G401.6 (cell line): ENCODE data around the gene MSI2.

Experiments used
- FAIRE-seq: peaks from 2 replicates; lab custom pipeline; 2012; peaks lifted over from hg19 to GRCh38; lab: Jason Lieb, UNC

MSI2 gene

GRCh38 chr17:57724026-57724728 is 467.9 kb downstream of the MSI2 start:
- FAIRE-seq: no peak

- no peak for FAIRE-seq
These were observed 468.4 kb downstream of the MSI2 start for GRCh38 chr17:57724729-57725125.

- no peak for FAIRE-seq
These were observed 470.0 kb downstream of the MSI2 start for GRCh38 chr17:57726213-57726790.

GRCh38 chr17:57726838-57727237 is 470.5 kb downstream of the MSI2 start:
- FAIRE-seq: no peak

GRCh38 chr17:57727630-57728175 is 471.4 kb downstream of the MSI2 start:
- FAIRE-seq: no peak

GRCh38 chr17:57730026-57730701 is 473.8 kb downstream of the MSI2 start:
- no peak for FAIRE-seq

- no peak for FAIRE-seq
These were observed 475.7 kb downstream of the MSI2 start for GRCh38 chr17:57732062-57732461.

- no peak for FAIRE-seq
These were observed 476.8 kb downstream of the MSI2 start for GRCh38 chr17:57733085-57733484.
